SK-N-SH treated with all-trans-retinoic acid at 6 μM for 48 hours (cell line): ENCODE measurements around the gene SLC33A1.
"Not testable (repeated sequence)": the region's sequence is repeated elsewhere in the genome, so short reads cannot be mapped to it uniquely, and the experiment has no call there.

Source experiments
- ATAC-seq: fragments of 200-7000 bp; cut with Tn5 transposase; 3 replicates; pipeline ENCODE4 v1.9.1; 2020; ENCODE audit warnings: mild to moderate bottlenecking, moderate library complexity
- ARNTL ChIP-seq: fragments of 450-650 bp; formaldehyde crosslinking; IDR thresholded peaks from 2 replicates; pipeline ENCODE4 v1.5.0; 2020; ENCODE audit warnings: low read depth, mild to moderate bottlenecking, moderate library complexity, borderline replicate concordance
- BACH2 ChIP-seq: fragments of 250-450 bp; sonication (Bioruptor Pico); IDR thresholded peaks from 2 replicates; pipeline ENCODE4 v1.9.0; 2021; ENCODE audit warnings: mild to moderate bottlenecking, borderline replicate concordance
- CSDC2 ChIP-seq: fragments of 250-450 bp; sonication (Bioruptor Pico); IDR thresholded peaks from 2 replicates; pipeline ENCODE4 v1.5.0; 2020; ENCODE audit warnings: mild to moderate bottlenecking, moderate library complexity
- CSRNP3 ChIP-seq: fragments of 250-450 bp; sonication (Bioruptor Pico); IDR thresholded peaks from 2 replicates; pipeline ENCODE4 v1.5.1; 2021; ENCODE audit warnings: mild to moderate bottlenecking, moderate library complexity
- ESRRG ChIP-seq: fragments of 250-450 bp; sonication (Bioruptor Pico); IDR thresholded peaks from 2 replicates; pipeline ENCODE4 v1.6.1; 2021; ENCODE audit warnings: mild to moderate bottlenecking
- GLIS3 ChIP-seq: fragments of 250-450 bp; sonication (Bioruptor Pico); IDR thresholded peaks from 2 replicates; pipeline ENCODE4 v1.5.0; 2020; ENCODE audit warnings: mild to moderate bottlenecking, moderate library complexity
- ISL1 ChIP-seq: fragments of 250-450 bp; sonication (Bioruptor Pico); IDR thresholded peaks from 2 replicates; pipeline ENCODE4 v2.1.2; 2022; ENCODE audit warnings: mild to moderate bottlenecking, moderate library complexity
- OSR1 ChIP-seq: fragments of 250-450 bp; sonication (Bioruptor Pico); IDR thresholded peaks from 2 replicates; pipeline ENCODE4 v1.8.0; 2022; ENCODE audit warnings: moderate library complexity, mild to moderate bottlenecking, inconsistent platforms
- PATZ1 ChIP-seq: fragments of 250-450 bp; sonication (Bioruptor Pico); IDR thresholded peaks from 2 replicates; pipeline ENCODE4 v1.8.0; 2020; ENCODE audit warnings: mild to moderate bottlenecking, moderate library complexity, borderline replicate concordance
- POU6F1 ChIP-seq: fragments of 250-450 bp; sonication (Bioruptor Pico); IDR thresholded peaks from 2 replicates; pipeline ENCODE4 v1.8.0; 2021; ENCODE audit warnings: low read depth, mild to moderate bottlenecking, moderate library complexity, borderline replicate concordance
- PPARA ChIP-seq: fragments of 250-450 bp; sonication (Bioruptor Pico); IDR thresholded peaks from 2 replicates; pipeline ENCODE4 v1.5.0; 2020; ENCODE audit warnings: mild to moderate bottlenecking, borderline replicate concordance
- RARB ChIP-seq: fragments of 250-450 bp; sonication (Bioruptor Pico); IDR thresholded peaks from 2 replicates; pipeline ENCODE4 v1.8.0; 2021; ENCODE audit warnings: mild to moderate bottlenecking, moderate library complexity
- SNAI2 ChIP-seq: fragments of 250-450 bp; sonication (Bioruptor Pico); IDR thresholded peaks from 2 replicates; pipeline ENCODE4 v1.5.0; 2020; ENCODE audit warnings: mild to moderate bottlenecking, moderate library complexity
- TCF4 ChIP-seq: fragments of 250-450 bp; sonication (Bioruptor Pico); IDR thresholded peaks from 2 replicates; pipeline ENCODE4 v1.8.0; 2021; ENCODE audit warnings: mild to moderate bottlenecking, moderate library complexity, borderline replicate concordance
- TSHZ2 ChIP-seq: fragments of 250-450 bp; sonication (Bioruptor Pico); IDR thresholded peaks from 2 replicates; pipeline ENCODE4 v1.5.0; 2020; ENCODE audit warnings: mild to moderate bottlenecking, moderate library complexity
- ZC3H10 ChIP-seq: fragments of 250-450 bp; sonication (Bioruptor Pico); IDR thresholded peaks from 2 replicates; pipeline ENCODE4 v1.5.1; 2021; ENCODE audit warnings: mild to moderate bottlenecking, moderate library complexity
- ZFP3 ChIP-seq: fragments of 250-450 bp; sonication (Bioruptor Pico); IDR thresholded peaks from 2 replicates; pipeline ENCODE4 v1.5.0; 2020; ENCODE audit warnings: mild to moderate bottlenecking, moderate library complexity
- ZFP30 ChIP-seq: fragments of 450-650 bp; formaldehyde crosslinking; IDR thresholded peaks from 2 replicates; pipeline ENCODE4 v1.5.0; 2022; ENCODE audit warnings: mild to moderate bottlenecking, moderate library complexity
- ZNF565 ChIP-seq: fragments of 450-650 bp; formaldehyde crosslinking; conservative IDR thresholded peaks from 2 replicates; pipeline ENCODE4 v1.5.0; 2020; ENCODE audit warnings: low read depth, mild to moderate bottlenecking, moderate library complexity
- ZNF70 ChIP-seq: fragments of 450-650 bp; formaldehyde crosslinking; IDR thresholded peaks from 2 replicates; pipeline ENCODE4 v1.5.0; 2020; ENCODE audit warnings: mild to moderate bottlenecking, moderate library complexity
- ZNF8 ChIP-seq: fragments of 450-650 bp; formaldehyde crosslinking; IDR thresholded peaks from 2 replicates; pipeline ENCODE4 v1.5.0; 2020; ENCODE audit warnings: mild to moderate bottlenecking, moderate library complexity

Gene SLC33A1

GRCh38 chr3:155843569-155843968 is 10.7 kb downstream of the SLC33A1 start:
- no peak for TF ChIP-seq POU6F1 (CRISPR knock-in tag)
- TF ChIP-seq ZC3H10 (CRISPR knock-in tag) = no peak
- no peak for TF ChIP-seq OSR1 (CRISPR knock-in tag)
- TF ChIP-seq GLIS3 (CRISPR knock-in tag) = no peak
- TF ChIP-seq ZNF565 (CRISPR knock-in tag) = no peak
- TF ChIP-seq ZFP3 (CRISPR knock-in tag) = no peak
- TF ChIP-seq ZNF70 (CRISPR knock-in tag) = no peak
- no peak for TF ChIP-seq SNAI2 (CRISPR knock-in tag)
- no peak for TF ChIP-seq TCF4
- no peak for TF ChIP-seq PPARA
- TF ChIP-seq ZNF8 = no peak
- TF ChIP-seq PATZ1 (CRISPR knock-in tag) = no peak
- TF ChIP-seq CSDC2 (CRISPR knock-in tag) = no peak
- no peak for TF ChIP-seq ESRRG (CRISPR knock-in tag)
- no peak for TF ChIP-seq BACH2 (CRISPR knock-in tag)
- no peak for TF ChIP-seq CSRNP3
- ATAC-seq = no peak

GRCh38 chr3:155835341-155836071 is 18.7 kb downstream of the SLC33A1 start:
- TF ChIP-seq ZFP30 (CRISPR knock-in tag) = no peak
- TF ChIP-seq OSR1 (CRISPR knock-in tag) = no peak
- no peak for TF ChIP-seq PATZ1 (CRISPR knock-in tag)
- no peak for TF ChIP-seq SNAI2 (CRISPR knock-in tag)
- no peak for TF ChIP-seq TCF4
- TF ChIP-seq CSDC2 (CRISPR knock-in tag) = no peak
- TF ChIP-seq ZFP3 (CRISPR knock-in tag) = no peak
- TF ChIP-seq ISL1 (CRISPR knock-in tag) = no peak
- TF ChIP-seq TSHZ2 (CRISPR knock-in tag) = no peak
- no peak for TF ChIP-seq BACH2 (CRISPR knock-in tag)
- no peak for TF ChIP-seq CSRNP3
- no peak for TF ChIP-seq ZC3H10 (CRISPR knock-in tag)
- TF ChIP-seq POU6F1 (CRISPR knock-in tag) = no peak
- TF ChIP-seq GLIS3 (CRISPR knock-in tag) = no peak
- TF ChIP-seq ZNF70 (CRISPR knock-in tag) = no peak
- TF ChIP-seq ESRRG (CRISPR knock-in tag) = no peak
- no peak for TF ChIP-seq RARB (CRISPR knock-in tag)
- no peak for TF ChIP-seq ARNTL
- TF ChIP-seq PPARA = no peak
- ATAC-seq = no peak

- ATAC-seq = not testable (repeated sequence)
Observed at GRCh38 chr3:155828490-155829098, 25.6 kb downstream of the SLC33A1 start.
